ENCODE results near the gene RAP1GAP2.

The RAP1GAP2 gene

DNA sequence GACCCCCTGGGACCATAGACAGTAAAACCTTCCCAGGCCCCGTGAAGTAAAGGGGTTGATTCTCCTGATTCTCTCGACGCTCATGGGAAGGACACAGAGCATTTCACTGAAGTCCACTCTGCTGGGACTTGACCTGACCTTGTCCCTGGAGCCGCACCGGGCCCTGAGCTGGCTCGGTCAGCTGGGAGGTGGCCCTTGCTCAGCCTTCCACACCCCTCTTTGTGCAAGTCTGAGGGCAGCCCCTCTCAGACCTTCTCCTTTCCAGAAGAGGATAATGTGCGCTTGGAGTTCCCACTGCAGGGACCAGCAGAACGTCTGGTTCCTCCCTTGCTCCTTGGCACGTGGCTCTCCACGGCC lies 115.5 kb downstream of the RAP1GAP2 start:
- TF ChIP-seq, protein P1, sequence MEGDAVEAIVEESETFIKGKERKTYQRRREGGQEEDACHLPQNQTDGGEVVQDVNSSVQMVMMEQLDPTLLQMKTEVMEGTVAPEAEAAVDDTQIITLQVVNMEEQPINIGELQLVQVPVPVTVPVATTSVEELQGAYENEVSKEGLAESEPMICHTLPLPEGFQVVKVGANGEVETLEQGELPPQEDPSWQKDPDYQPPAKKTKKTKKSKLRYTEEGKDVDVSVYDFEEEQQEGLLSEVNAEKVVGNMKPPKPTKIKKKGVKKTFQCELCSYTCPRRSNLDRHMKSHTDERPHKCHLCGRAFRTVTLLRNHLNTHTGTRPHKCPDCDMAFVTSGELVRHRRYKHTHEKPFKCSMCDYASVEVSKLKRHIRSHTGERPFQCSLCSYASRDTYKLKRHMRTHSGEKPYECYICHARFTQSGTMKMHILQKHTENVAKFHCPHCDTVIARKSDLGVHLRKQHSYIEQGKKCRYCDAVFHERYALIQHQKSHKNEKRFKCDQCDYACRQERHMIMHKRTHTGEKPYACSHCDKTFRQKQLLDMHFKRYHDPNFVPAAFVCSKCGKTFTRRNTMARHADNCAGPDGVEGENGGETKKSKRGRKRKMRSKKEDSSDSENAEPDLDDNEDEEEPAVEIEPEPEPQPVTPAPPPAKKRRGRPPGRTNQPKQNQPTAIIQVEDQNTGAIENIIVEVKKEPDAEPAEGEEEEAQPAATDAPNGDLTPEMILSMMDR (IDR thresholded peaks at IDR 0.05) = no peak

DNA sequence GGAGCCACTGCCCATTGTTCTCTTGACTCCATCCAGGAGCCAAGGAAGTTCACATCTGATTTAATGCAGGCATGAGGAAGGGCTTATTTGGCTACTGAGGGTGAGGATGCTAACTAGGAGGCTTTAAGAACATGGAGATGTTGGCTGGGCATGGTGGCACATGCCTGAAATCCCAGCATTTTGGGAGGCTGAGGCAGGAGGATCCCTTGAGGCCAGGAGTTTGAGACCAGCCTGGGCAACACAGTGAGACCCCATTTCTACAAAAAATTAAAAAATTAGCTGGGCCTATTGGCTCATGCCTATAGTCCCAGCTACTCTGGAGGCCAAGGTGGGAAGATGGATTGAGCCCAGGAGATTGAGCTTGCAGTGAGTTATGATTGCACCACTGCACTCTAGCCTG lies 116.5 kb downstream of the RAP1GAP2 start:
- TF ChIP-seq, protein P1 (IDR thresholded peaks at IDR 0.05) = no peak

DNA sequence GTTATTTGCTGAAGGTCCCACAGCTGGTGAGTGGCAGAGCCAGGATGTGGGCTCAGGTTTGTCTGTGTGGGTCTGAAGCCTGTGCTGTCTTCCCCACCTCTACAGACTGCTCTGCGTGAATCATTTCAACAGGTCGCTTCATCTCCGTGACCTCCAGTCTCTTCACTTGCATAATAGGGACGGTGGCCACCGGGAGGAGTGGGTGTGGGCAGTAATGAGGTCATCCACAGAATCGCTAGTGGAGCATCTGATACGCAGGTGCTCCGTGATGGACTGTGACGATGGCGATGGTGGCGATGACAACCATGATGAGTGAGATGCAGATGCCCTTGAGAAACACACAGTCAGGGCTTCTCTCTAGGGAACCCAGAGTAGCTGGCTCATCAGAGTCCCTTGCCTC lies 120.2 kb downstream of the RAP1GAP2 start:
- TF ChIP-seq, protein P1 (IDR thresholded peaks at IDR 0.05) = no peak

DNA sequence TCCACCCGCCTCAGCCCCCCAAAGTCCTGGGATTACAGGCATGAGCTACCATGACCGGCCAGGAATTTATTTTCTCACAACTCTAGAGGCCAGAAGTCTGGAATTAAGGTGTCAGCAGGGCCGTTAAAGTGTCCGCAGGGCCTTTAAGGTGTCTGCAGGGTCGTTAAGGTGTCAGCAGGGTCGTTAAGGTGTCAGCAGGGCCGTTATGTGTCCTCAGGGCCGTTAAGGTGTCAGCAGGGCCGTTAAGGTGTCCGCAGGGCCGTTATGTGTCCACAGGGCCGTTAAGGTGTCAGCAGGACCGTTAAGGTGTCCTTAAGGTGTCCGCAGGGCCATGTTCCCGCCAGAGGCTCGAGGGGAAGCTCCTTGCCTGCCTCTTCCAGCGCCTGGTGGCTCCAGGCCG lies 125.2 kb downstream of the RAP1GAP2 start:
- TF ChIP-seq, protein P1 (IDR thresholded peaks at IDR 0.05) = no peak

DNA sequence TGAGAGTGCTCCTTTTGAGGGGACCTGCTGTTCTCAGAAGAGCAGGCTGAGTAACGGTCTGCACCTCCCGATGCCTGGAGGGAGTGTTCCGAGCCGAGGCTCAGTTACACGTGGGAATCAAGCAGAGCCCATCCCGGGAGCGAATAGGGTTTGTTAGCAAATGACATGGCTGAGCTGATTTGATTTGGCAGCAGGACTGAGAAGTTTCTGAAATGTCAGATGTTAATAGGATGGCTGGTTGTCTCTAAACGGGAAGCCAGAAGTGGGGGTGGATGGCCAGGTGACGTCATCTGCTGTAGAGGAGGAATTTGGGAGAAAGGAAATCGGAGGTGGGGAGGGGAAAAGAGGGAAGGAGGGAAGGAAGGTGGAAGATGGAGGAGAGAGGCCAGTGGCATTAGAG lies 128.0 kb downstream of the RAP1GAP2 start:
- TF ChIP-seq, protein P1 (IDR thresholded peaks at IDR 0.05) = no peak

DNA sequence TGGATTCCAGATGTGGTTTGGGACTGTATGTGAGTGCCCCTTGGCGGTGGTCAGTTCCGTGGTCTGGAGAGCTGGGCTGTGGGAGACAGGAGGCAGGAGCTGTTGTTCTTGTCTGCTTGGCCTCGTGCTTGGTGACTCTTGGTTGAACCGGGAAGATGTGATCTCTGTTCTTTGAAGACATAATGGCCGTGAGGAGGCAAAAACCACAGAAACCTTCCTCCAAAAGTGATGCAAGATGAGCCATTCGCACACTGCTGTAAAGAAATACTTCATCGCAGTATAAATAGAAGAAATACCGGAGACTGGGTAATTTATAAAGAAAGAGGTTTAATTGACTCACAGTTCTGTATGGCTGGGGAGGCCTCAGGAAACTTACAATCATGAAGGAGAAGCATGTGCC lies 128.8 kb downstream of the RAP1GAP2 start:
- TF ChIP-seq, protein P1 (IDR thresholded peaks at IDR 0.05) = no peak

DNA sequence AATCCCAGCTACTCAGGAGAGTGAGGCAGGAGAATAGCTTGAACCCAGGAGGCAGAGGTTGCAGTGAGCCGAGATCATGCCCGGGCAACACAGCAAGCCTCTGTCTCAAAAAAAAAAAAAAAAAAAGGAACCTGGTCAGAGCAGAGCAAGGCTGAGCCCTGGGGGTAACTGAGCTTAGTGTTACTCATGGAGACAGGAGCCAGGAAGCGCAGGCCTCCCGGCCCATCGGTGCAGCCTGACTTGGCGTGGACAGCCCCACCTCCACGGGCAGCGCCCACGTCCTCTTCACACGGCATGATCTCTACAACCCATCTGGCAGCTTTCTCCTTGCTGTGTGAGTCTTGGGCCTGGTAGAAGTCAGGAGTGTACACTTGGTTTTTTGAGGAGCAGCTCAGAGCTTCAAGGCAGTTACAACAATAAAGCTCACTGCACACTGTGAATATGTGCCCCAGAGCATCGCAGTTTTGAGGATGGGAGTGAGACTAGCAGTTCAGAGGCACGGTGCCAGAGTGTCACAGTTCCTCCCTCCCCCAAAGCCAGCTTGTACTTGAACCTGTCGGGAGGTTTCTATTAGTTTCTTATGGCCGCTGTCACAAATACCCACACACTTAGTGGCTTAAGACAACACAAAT lies 129.9 kb downstream of the RAP1GAP2 start:
- TF ChIP-seq, protein P1 (IDR thresholded peaks at IDR 0.05) = no peak

DNA sequence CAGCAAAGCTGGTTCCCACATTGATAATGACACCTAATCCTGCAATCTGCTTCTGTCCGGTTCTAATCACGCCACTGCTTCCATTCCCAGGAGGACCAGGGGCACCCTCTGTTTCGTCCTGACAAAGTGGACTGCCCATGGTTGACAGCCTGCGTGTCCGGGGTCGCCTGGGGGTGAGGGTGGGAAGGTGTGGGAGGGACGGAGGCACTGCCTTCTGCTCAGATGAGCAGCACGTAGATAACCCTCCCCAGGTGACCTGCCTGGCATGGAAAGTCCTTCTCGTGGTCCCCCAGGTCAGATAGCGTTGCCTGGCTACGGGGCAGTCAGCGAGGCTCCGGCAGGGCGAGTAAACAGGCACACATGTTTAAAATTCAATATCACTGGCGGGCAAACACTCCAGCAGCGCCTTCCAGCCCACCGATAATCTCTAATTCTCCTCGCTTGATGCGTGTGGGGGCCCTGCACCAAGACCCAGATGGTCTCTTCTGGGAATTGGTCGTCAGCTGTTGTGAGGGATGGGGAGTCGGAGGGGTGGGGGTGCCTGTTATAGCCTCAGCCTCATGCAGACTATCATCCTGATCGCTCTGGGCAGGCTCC lies 132.2 kb downstream of the RAP1GAP2 start:
- TF ChIP-seq, protein P1 (IDR thresholded peaks at IDR 0.05) = no peak

Measured in LNCAP (cell line).